HG02852 (cell line): ENCODE results near the gene UBE2Q2.
"Not testable (repeated sequence)": the region's sequence is repeated elsewhere in the genome, so short reads cannot be mapped to it uniquely, and the experiment has no call there.

Source experiments
- ATAC-seq: cut with Tn5 transposase; IDR thresholded peaks from one replicate; pipeline ENCODE4 v1.9.1; 2021; ENCODE audit warnings: mild to moderate bottlenecking, moderate library complexity; ENCODE audit not compliant: unreplicated experiment

The UBE2Q2 gene

DNA sequence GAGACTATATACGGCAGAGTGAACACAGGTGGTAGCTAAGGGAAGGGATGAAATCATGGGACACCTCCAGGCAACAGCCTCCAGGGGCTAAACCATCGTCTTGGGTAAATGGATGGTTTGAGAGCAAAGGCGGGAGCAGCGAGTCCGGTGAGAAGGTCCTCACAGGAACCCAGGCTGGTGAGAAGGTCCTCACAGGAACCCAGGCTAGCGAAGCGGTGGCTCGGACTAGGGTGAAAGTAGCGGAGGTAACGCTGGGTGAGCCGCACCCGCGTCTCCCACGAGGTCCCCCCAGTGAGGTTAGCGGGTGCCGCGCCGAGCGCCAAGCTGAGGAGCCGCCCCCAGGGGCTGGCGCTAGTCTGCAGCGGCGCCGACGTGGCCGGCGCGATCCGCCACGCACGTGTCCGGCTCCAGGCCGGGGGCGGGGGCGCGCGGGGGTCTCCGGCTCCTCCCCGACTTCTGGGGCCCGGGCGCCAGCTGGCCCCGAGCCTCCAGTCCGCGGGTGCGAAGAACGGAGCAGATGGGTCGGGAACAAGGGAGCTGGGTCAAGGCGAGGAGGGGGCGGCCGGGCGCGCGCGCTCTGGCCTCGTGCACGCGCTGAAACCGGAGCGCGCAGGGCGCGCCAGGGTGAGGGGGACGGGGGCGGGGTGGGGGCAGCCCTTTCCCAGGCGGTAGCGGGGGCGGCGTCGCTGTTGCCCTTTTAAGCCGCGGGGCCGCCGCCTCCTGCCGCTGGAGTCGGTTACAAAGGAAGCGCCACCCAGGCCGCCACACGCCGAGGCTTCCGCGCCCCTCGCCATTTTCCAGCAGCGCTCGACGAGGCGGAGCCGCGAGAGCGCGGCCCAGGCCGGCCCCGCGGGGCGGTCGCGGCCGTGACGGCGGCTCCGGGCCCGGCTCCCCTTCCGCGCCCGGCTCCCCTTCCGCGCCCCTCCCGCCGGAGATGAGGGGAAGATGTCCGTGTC is at the start of gene UBE2Q2:
UBE2Q2 (plus strand) TSS at position 726 of the 956 bp plus-strand sequence; CDS start at position 946, 220 bp downstream.
- ATAC-seq, result peak; percentile 45

DNA sequence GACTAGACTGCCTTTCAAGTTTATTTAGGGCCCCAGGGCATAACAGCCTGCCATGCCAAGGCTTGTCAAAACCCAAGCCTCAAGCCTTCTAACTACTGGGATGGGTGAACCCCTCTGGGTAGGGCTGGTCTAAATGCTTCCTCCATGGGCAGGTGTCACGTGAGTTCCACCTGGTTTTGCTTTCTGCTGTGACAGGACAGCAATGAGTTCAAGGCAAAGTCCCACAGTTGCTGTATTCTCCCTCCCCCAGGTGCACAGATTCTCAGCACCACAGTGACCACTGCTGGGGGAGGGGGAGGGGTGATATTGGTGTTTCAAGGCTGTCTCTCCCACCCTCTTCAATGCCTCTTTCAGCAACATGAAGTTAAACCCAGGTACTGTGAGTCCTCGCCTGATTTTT is 46.9 kb upstream of the UBE2Q2 start:
- no peak for ATAC-seq

- not testable (repeated sequence) for ATAC-seq
These were observed 46.1 kb upstream of the UBE2Q2 start for GRCh38 chr15:75797146-75797545.

- no peak for ATAC-seq
These were observed 44.1 kb upstream of the UBE2Q2 start for GRCh38 chr15:75799190-75799589.

DNA sequence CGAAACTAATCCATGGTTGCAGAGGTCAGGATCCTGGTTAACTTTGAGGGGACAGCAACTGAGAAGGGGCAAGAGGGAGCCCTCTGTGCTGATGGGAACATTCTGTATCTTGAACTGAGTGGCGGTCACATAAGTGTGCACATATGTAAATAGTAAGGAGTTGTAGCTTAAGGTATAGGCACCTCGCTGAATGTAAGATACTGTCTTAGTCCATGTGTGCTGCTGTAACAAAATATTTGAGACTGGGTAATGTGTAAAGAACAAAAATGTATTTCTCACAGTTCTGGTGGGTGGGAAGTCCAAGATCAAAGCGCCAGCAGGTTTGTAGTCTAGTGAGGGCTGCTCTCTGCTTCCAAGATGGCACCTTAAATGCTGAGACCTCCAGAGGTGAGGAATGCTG is 42.8 kb upstream of the UBE2Q2 start:
- ATAC-seq, result not testable (repeated sequence)

GRCh38 chr15:75801859-75802593 is 41.2 kb upstream of the UBE2Q2 start:
- peak; percentile 50 for ATAC-seq

DNA sequence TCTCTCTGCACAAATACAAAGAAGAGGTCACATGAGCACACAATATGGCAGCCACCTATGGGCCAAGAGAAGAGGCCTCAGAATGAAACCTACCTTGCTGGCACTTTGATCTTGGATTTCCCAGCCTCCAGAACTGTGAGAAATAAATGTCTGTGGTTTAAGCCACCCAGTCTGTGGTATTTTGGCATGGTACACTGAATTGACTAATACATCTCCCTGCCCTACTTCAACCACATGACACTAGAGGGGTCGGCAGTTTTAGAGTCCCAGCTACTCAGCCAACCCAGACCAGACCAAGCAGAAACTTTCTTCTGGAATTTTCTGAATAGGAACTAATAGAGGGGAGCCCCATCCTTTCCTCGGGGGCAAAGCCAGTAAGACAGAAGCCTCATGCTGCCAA is 35.8 kb upstream of the UBE2Q2 start:
- not testable (repeated sequence) for ATAC-seq

- ATAC-seq, result not testable (repeated sequence)
These were observed 35.2 kb upstream of the UBE2Q2 start for GRCh38 chr15:75808009-75808408.

DNA sequence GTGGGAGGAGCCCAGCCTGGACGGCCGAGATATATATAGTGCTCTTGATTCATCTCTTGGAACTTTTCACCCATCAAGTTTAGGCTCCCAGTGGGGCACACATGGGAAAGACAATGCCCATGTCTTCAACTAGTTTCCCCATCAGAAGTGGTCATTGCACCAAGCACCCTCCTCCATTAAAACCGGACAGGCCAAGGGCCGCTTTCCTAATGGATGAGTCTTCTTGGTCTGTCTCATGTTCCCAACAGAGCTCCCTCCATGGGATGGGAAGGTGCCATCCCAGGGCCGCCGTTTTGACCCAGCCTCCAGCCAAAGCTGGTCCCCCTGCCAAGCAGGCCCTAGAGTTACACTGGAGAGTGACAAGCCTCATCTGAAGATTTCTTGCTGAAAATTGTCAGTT is 34.7 kb upstream of the UBE2Q2 start:
- no peak for ATAC-seq

DNA sequence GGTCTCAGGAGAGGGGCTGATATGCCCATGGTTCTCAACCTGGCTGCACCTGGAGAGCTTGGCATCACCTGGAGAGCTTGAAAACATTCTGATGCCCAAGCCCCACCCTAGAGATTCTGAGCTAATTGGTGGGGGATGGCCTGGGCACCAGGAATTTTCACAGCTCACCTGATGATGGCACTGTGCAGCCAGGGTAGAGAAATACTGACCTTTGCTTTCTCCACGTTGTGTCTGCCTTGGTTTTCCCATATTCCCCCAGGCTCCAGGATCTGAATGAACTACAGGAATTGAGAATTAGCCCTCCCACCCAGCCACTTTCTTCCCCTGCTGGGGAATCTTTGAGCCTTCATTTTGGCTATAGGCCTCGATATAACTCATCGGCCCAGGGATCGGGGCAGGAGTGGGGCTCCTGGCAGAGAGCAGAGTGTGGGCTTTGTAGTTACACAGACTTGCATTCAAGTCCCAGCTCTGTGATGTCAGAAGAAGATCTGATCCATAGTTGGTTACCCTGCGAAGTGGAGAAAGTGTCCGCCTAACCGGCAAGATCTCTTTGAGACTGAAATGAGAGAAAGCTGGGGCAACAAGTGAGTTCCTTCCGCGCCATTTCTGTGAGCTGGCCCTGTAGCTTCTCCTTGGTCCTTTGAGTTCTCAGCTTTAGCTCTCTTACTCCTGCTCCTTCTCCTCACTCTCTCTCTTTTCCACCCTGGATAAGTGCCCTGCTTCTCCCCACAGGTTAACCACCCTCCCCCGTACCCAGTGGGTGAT is 33.1 kb upstream of the UBE2Q2 start:
- no peak for ATAC-seq

- no peak for ATAC-seq
These were observed 32.3 kb upstream of the UBE2Q2 start for GRCh38 chr15:75810874-75811498.

GRCh38 chr15:75811626-75812025 is 31.6 kb upstream of the UBE2Q2 start:
- no peak for ATAC-seq

- no peak for ATAC-seq
These were observed 28.5 kb upstream of the UBE2Q2 start for GRCh38 chr15:75814794-75815193.

- no peak for ATAC-seq
These were observed 27.2 kb upstream of the UBE2Q2 start for GRCh38 chr15:75815811-75816719.

GRCh38 chr15:75817138-75817935 is 25.9 kb upstream of the UBE2Q2 start:
- ATAC-seq, result no peak

DNA sequence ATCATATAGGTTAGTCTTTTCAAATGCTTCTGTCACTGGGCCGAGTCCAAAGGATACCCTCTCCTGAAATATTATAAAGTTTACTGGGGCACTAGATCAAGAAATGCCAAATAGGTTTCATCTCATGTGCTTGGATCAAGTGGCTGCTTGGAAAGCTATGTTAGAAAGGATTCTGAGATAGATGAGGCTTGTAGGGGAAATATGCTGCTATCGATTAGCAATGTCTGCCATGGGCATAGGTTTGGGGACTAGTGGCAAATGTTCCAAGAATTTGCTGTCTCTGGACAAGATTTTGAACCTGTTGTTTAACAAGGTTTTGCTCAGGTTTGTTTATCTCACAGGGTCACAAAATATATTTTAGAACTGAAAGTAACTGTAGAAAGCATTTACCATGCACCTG is 23.0 kb upstream of the UBE2Q2 start:
- ATAC-seq, result no peak

DNA sequence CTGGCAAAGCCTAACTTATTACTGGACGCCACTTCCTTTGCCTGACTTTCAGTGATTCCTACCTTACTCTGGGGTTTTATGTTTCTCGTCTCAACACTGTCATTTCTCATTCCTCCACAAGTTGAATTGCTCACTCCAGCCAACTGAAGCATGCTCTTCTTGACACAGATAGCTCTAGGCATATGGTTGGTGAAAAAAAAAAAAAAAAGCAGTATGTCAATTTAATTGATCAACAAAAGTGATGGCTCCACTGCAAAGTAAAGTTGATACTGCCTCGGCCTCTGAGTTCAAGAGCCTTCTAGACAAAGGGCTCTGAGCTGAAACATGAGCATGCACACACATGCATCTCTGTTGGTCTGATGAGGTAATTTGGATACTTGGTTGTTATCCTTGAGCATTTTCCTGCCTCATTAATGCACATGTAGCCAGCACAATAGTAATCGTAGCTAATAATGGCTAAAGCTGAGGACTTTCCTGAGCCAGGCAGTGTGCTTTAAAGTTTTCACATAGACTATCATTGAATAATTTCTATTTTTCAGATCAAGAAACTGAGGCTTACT is 21.4 kb upstream of the UBE2Q2 start:
- ATAC-seq, result no peak

- ATAC-seq, result no peak
These were observed 20.5 kb upstream of the UBE2Q2 start for GRCh38 chr15:75822685-75823278.
